Activated CD4-positive, CD25-positive, alpha-beta regulatory T cell treated with anti-CD3 and anti-CD28 coated beads, Interleukin-2, amount 50 U/mL, for 16 hours (primary cell): ENCODE measurements around the gene WFS1.

Source experiments
- DNase-seq: peaks from one replicate; pipeline ENCODE4 v3.0.0-alpha.2; 2020; ENCODE audit warnings: low read depth, low spot score

Gene WFS1

DNA sequence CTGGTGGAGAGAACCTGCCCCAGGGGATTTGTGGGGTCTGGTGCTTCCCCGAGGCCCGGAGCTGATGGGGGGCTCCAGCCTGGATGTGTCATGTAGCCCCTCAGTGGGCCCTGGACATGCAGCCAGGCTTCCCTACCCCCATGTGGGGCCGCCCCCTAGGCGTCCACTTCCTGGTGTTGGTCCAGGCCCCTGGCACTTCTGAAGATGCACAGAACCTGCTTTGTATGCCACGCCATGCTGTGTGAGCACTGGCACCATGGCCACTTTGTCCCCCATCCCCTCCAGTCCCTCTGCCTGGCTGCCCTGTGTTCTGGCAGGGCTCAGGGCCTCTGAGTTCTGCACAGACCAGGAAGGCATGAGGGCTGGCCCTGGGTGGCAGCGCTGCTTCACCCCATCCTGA lies 29.2 kb downstream of the WFS1 start:
- no peak for DNase-seq

- no peak for DNase-seq
Measured at GRCh38 chr4:6299875-6300274, 30.2 kb downstream of the WFS1 start.

- no peak for DNase-seq
Measured at GRCh38 chr4:6300359-6300758, 30.7 kb downstream of the WFS1 start.

GRCh38 chr4:6301051-6301731 lies 31.5 kb downstream of the WFS1 start:
- DNase-seq = no peak

GRCh38 chr4:6301732-6302442 lies 32.2 kb downstream of the WFS1 start:
- DNase-seq = no peak

DNA sequence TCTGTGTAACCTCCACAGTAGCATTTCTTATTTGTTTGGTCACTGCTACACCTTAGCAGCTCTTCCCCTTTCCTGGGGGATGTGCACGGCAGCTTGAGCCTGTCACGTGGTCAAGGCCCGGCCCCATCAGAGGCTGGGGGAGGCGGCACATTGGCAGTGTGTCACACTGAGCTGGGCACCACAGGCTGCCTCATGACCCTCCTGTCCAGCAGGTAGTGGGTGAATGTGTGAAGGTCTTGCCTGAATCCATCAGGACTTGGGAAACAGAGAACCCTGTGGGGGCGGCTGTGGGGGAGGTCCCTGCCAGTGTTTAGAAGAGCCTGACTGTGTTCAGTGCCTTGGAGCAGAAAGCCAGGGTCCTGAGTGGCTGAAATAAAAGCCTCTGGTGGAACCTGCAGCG lies 33.2 kb downstream of the WFS1 start:
- DNase-seq = no peak

- no peak for DNase-seq
Measured at GRCh38 chr4:6303943-6304342, 34.3 kb downstream of the WFS1 start.

DNA sequence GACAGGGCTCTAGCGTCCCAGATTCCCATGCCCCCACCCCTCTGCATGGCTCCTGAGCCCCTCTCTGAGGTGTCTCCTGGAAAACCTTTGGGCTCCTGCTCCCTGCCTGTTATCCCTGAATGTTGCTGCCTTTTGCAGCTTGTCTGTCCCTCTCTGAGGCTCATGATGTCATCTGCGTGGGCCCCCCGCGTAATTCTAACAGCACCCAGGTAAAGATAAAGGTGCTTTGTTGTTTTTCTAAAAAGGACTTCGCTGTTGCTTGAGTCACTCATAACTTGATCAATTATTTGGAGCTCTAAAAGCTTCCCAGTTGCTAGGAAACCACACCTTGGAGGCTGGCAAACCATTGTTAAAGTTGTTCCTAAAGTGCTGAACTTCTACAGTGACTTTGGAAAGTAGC lies 36.6 kb downstream of the WFS1 start:
- no peak for DNase-seq

DNA sequence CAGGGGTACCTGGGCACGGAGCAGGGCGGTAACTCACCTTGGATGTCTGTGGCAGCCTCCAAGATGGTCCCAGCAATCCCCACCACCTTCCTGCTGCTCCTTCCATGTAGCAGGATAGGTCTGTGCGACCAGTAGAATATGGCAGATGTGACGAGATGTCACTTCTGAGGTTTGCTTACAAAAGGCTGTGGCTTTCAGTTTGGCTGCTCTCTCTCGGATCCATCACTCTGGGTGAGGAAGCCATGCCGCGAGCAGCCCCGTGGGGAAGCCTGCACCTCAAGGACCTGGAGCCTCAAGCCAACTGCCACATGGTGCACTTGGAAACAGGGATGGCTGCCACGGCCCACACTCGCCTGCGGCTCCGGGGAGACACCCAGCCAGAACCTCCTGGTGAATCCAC lies 37.6 kb downstream of the WFS1 start:
- no peak for DNase-seq

DNA sequence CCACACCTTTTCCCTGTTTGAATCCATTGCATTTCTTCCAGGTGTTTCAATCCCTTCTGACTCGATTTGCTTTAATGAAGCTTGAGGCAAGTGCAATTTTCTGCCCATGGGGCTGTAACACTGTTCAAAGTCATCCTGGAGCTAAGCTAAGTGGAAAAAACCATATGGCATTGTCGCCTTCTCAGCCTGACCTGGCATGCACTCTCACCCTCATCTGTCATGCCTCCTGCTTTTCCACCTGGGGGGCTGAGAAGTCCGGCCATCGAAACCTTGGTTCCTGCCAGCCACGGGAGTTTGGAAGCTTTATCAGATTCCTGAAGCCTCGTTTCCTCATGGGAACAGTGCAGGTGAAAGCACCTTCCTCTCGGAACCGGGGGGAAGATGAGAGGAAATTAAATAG lies 38.2 kb downstream of the WFS1 start:
- DNase-seq = no peak

DNA sequence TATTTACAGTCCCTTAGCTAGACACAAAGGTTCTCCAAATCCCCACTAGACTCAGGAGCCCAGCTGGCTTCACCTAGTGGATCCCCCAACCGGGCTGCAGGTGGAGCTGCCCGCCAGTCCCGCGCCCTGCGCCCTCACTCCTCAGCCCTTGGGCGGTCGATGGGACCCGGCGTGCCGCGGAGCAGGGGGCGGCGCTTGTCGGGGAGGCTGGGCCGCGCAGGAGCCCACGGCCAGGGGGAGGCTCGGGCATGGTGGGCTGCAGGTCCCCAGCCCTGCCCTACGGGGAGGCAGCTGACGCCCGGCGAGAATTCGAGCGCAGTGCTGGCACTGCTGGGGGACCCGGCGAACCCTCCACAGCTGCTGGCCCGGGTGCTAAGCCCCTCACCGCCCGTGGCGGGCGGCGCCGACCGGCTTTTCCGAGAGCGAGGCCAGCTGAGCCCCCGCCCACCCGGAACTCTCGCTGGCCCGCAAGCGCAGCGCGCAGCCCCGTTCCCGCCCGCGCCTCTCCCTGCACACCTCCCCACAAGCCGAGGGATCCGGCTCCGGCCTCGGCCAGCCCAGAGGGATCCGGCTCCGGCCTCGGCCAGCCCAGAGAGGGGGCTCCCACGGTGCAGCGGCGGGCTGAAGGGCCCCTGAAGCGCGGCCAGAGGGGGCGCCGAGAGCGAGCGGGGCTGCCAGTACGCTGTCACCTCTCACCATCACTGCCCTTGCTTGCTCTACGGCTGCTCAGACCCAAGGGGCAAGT lies 39.4 kb downstream of the WFS1 start:
- no peak for DNase-seq

DNA sequence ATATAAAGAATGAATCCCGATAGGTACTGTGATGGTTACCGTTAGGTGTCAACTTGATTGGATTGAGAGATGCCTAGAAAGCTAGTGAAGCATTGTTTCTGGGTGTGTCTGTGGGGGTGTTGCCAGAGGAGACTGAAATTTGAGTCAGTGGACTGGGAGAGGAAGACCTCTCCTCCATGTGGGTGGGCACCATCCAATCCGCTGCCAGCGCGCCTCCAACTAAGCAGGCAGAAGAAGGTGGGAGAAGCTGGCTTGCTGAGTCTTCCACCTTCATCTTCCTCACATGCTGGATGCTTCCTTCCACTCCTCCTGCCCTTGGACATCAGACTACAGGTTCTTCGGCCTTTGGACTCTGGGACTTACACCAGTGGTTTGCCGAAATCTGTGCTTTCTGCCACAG lies 40.1 kb downstream of the WFS1 start:
- no peak for DNase-seq

DNA sequence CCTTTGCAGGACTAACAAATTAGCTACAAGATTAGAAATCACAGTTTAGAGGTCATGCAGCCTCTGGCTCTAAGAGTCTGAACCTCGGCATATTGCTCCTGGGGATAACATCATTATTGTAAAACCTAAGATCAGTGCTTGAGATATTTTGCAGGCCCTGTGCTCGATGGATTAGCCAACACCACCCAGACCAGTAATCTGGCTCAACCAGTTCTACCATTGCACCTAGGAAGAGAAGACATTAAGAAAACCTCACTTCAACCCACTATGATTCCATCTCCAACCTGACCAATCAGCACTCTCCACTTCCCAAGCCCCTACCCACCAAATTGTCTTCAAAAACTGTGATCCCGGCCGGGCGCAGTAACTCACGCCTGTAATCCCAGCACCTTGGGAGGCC lies 43.6 kb downstream of the WFS1 start:
- no peak for DNase-seq

GRCh38 chr4:6316461-6317003 lies 46.9 kb downstream of the WFS1 start:
- no peak for DNase-seq

DNA sequence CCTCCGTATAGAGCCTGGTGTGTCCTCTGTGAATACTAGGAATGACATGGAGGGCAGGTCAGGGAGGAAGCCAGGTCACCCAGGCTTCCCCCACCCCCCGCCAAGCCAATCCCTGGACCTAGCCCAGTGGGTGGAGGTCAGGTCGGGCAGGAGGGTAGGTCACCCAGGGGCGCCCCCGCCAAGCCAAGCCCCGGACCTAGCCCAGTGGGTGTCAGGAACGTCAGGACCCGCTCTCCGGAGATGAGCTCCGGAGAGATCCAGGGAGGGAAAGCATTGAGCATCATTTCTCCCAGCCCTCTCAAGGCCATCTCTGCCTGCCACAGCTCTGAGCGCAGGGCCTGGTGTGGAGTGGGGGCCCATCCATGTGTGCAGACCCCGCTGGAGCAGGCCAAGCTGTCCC lies 48.6 kb downstream of the WFS1 start:
- no peak for DNase-seq

DNA sequence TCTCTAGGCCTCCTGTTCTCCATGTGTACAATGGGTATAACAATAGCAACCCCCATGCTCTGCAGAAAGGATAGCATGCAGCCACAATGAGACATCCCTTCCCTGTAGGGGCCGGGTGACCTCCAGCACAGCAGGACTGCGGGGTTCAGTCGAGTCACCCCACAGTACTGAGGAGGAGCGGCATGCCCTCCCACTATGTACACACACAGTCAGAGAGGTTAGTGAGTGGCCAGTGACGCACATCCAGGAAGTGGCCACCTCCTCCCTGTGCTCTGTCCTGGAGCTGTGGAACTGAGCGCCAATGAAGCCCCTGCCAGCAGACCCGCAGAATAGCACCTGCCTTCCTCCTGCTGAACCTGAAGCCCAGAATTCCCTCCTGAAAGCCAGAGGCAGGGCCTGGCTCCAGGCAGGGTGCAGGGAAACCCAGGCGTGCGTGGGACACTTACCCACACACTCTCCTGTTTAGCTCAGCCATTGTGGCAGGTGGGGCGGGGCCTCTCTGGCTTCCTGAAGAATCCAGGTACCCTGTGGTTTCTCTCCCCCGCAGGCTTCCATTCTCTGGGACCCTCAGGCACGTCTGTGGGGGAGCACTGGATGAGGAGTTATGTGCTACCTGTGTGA lies 50.0 kb downstream of the WFS1 start:
- no peak for DNase-seq

DNA sequence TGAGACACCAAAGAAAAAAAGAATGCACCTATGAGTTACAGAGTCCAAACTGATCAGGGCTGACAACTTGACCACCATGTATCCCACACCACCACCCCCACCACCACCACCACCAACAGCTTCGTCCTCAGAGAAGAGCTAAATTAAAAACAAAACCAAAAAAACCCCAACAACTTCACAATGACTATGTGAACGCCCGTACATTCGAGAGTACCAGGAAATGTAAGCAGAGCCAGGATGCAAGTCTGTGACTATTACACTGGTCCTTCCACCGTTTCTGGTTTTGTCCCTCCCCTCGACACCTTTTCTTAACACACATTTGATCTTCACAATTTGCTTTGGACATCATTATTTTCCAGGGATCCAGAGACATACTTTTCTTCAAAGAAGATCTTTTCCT lies 51.0 kb downstream of the WFS1 start:
- DNase-seq = no peak

DNA sequence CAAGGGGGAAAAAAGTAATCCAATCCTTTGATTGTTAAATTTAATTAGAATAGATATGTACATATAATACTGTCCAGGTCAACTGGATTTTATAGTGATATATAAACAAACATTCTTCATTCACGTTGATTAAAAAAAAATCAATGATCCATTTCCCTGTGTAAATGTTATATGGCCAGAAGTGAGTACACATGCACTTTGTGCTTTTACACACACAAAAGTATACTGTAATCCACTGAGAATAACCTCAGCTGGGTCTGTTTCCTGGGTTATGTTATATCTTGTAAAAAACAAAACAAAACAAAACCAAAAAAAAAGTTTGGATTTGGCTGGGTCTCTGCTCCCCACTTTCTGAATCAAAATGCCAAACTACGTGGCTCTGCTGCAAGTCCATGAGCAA lies 51.7 kb downstream of the WFS1 start:
- DNase-seq = no peak

DNA sequence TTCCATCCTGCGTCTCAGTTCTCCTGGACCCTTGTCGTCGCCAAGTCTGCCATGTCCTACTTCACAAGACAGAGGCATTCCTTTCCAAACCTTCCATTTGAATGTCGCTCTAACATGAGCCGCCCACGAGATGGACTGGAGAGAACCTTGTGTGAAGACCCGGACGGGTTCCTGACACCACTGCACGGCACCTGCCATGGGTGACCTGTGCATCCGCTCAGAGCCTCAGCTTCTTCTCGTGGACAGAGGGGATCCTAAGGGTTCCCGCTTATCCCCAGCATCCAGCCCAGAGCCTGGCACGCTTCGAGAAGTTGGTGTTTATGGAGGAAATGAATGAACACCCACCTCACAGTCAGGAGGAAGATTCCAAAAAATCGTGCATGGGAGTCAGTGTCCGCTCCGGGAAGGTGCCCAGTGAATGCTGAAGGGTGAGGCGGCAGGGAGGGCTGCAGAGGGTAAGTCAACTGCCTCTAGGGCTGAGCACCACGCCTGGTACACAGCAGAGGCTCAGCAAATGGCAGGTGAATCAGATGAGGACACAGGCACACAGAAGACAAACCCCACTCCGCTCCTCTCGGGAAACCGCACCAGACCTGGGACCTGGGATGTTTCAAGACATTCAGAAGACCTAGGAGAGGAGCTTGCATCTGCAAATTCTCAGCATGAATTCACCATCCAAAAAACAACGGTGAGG lies 52.6 kb downstream of the WFS1 start:
- no peak for DNase-seq

DNA sequence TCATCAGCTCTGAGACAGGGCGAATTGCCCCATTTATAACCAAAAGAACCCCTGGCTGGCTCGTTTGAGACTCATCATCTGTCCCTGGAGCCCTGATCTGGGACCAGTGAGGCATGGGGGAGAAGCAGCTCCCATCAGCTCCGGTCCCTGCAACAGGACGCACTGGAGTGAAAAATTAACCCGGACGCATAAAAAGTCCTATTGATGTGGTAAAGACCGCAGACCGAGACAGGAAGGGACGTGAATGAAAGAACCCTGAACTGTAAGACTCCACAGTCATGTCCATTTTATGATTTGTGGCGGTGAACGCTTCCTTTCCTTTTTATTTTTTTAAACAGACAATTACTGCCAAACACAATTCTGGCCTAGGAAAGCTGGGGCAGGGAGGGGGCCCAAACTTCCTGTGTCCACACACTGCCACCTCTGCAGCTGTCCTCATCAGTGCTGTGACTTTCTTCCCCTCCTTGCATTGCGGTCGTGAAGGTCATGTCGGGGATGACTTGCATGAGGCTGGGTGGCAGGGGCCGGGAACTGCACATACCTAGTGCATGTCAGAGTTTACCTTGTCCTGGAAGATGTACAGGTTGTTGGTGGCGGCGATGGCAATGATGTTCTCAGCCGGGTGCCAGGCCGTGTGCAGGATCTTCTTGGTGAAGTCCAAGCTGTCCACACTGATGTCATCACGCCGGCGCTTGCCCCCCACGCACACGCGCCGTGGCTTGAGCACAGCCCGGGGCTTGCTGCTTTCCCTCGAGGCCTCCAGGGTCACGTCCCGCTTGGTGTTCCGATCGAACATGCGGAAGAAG lies 53.3 kb downstream of the WFS1 start:
- DNase-seq = no peak
